Osteocyte (in vitro differentiated cells): ENCODE data around the gene PCNX1. TPM values are rescaled to one million over a fixed set of nuclear protein-coding genes. Genes with fewer than 3 reads are reported as not detected.

Source experiments
- DNase-seq: peaks from one replicate; pipeline ENCODE4 v3.0.0; 2021; ENCODE audit warnings: mixed read lengths; ENCODE audit not compliant: unreplicated experiment; ENCODE audit errors: extremely low spot score
- H3K27ac Mint-ChIP-seq: one replicate; pipeline ENCODE4 v1.8.0; 2021; ENCODE audit warnings: mild to moderate bottlenecking, mixed read lengths; ENCODE audit not compliant: unreplicated experiment
- H3K27me3 Mint-ChIP-seq: one replicate; pipeline ENCODE4 v1.8.0; 2021; ENCODE audit warnings: mixed read lengths; ENCODE audit not compliant: unreplicated experiment
- H3K36me3 Mint-ChIP-seq: one replicate; pipeline ENCODE4 v1.8.0; 2021; ENCODE audit warnings: mixed read lengths; ENCODE audit not compliant: unreplicated experiment
- H3K4me1 Mint-ChIP-seq: one replicate; pipeline ENCODE4 v1.8.0; 2021; ENCODE audit warnings: mixed read lengths; ENCODE audit not compliant: unreplicated experiment
- H3K4me3 Mint-ChIP-seq: one replicate; pipeline ENCODE4 v1.8.0; 2021; ENCODE audit warnings: mild to moderate bottlenecking, moderate library complexity, mixed read lengths; ENCODE audit not compliant: unreplicated experiment
- H3K9me3 Mint-ChIP-seq: one replicate; pipeline ENCODE4 v1.8.0; 2021; ENCODE audit warnings: mixed read lengths; ENCODE audit not compliant: unreplicated experiment
- total RNA-seq: library from RNA; stranded (reverse); gene quantifications from 2 replicates; pipeline ENCODE4 v1.2.1, GENCODE V29; 2021
- TF ChIP-seq, protein P1 (sequence below): fragments of 200-600 bp; sonication (generic); IDR thresholded peaks from 2 replicates; pipeline ENCODE4 v1.5.0; 2021; ENCODE audit warnings: antibody characterized with exemption, mild to moderate bottlenecking, moderate library complexity

The PCNX1 gene
- total RNA-seq, 1 donor from 2014 or later, result 72.2 TPM

DNA sequence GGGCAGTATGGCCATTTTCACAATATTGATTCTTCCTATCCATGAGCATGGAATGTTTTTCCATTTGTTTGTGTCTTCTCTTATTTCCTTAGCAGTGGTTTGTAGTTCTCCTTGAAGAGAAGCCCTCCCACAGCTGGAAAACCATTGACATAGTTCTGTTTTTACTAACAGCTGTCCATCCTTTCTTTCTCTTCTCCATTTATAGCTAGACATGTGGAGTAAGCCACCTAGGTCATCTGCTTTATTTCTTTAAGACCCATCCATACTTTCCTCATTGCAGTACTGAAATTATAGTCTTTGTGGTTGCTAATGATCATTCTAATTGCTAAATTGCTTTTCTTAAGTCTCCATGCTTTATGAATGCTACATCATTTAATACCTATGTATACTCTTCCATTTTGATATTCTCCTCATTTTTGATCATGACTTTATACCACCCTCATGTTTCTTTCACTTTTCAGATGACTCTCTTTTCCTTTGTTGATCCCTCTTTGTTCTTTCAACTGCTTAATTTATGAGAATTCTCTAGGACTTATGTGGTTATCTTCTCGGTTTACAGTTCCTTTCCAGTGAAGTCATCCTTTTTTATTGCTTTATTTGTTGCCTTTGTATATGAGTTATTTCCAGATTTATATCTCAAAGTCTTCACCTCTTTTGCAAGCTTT lies 114.2 kb downstream of the PCNX1 start:
- no peak for DNase-seq
- TF ChIP-seq, protein P1, sequence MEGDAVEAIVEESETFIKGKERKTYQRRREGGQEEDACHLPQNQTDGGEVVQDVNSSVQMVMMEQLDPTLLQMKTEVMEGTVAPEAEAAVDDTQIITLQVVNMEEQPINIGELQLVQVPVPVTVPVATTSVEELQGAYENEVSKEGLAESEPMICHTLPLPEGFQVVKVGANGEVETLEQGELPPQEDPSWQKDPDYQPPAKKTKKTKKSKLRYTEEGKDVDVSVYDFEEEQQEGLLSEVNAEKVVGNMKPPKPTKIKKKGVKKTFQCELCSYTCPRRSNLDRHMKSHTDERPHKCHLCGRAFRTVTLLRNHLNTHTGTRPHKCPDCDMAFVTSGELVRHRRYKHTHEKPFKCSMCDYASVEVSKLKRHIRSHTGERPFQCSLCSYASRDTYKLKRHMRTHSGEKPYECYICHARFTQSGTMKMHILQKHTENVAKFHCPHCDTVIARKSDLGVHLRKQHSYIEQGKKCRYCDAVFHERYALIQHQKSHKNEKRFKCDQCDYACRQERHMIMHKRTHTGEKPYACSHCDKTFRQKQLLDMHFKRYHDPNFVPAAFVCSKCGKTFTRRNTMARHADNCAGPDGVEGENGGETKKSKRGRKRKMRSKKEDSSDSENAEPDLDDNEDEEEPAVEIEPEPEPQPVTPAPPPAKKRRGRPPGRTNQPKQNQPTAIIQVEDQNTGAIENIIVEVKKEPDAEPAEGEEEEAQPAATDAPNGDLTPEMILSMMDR, result no peak
- no peak overlapping the region for H3K4me3 Mint-ChIP-seq
- H3K27me3 Mint-ChIP-seq, result no peaks in the 10 kb centered on the region
- H3K36me3 Mint-ChIP-seq, result peaks cover 39% of the 10 kb centered on the region
- H3K4me1 Mint-ChIP-seq, result peaks cover 8% of the 10 kb centered on the region
- H3K27ac Mint-ChIP-seq, result no peak overlapping the region
- H3K9me3 Mint-ChIP-seq, result peaks cover 4% of the 10 kb centered on the region

DNA sequence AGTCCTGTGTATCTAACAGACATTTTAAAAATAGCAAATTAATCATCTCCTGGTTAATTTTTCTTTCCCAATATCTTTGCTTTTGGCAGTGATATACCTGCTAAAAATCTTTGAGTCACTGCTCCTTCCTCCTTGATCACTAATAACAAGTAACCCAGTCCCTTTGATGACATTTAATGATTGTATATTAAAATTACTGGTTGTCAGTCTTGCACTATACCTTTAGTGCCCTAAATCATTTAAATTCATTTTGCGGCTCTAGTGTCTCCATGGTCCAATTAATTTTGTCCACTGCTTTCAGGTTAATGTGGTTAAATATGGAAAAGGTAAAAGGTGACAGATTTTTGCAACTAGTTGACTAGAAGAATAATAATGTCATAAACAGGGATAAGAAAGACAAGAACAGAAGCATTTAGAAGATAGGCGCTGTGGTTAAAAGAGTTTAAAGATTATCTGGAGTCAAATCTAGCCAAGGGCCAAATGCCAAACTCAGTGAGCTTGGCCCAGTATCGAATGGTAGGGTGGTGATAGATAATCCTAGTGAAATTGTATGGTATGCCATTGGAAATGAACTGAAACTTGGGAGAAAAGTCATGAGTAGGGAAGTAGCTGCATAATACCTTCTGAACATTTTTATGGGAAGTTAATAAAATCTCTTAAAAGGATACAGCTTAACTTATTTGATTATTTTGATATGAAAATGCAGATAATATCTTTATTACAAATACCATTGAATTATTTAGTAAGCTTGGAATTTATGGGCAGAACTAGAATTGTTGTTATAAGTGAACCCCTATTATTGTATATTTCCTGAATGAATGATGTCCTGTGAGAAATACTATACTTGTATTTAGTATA lies 115.0 kb downstream of the PCNX1 start:
- DNase-seq, result no peak

DNA sequence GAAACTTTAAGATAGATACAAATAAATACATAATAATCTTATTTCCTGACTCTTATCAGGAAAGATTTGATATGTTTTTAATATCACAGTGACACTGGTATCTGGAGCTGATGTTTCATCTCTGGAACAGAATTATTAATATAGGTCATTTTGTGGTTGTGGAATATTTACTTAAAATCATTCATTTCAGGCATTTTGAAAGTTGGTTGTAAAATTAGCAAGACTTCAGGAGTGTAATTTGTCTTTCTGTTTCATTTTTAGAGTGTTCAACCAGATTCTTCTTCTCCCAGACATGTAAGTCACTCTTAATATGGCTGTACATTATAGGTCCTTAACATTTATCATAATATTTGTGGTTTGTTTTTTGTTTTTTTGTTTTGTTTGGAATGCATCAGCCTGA lies 115.7 kb downstream of the PCNX1 start:
- Mint-ChIP-seq H3K36me3 (peaks cover 49% of the 10 kb centered on the region), H3K4me1 (peaks cover 8% of the 10 kb centered on the region), H3K27ac (no peak overlapping the region), H3K9me3 (peaks cover 4% of the 10 kb centered on the region), H3K4me3 (no peak overlapping the region), H3K27me3 (no peaks in the 10 kb centered on the region)
- DNase-seq, result no peak
- TF ChIP-seq, protein P1, result no peak

More for the DNA sequence above, 115.0 kb downstream of the PCNX1 start:
- Mint-ChIP-seq H3K4me3 (no peak overlapping the region), H3K36me3 (peaks cover 44% of the 10 kb centered on the region), H3K27me3 (no peaks in the 10 kb centered on the region), H3K9me3 (peaks cover 4% of the 10 kb centered on the region), H3K4me1 (peaks cover 8% of the 10 kb centered on the region), H3K27ac (no peak overlapping the region)
- TF ChIP-seq, protein P1, result no peak

- H3K27me3 Mint-ChIP-seq, result no peaks in the 10 kb centered on the region
- no peak overlapping the region for H3K4me3 Mint-ChIP-seq
- DNase-seq, result no peak
- peaks cover 37% of the 10 kb centered on the region for H3K36me3 Mint-ChIP-seq
- TF ChIP-seq, protein P1, result no peak
- H3K9me3 Mint-ChIP-seq, result no peaks in the 10 kb centered on the region
- H3K4me1 Mint-ChIP-seq, result no peaks in the 10 kb centered on the region
- H3K27ac Mint-ChIP-seq, result no peak overlapping the region
Measured at GRCh38 chr14:71029236-71029781, 122.0 kb downstream of the PCNX1 start.

DNA sequence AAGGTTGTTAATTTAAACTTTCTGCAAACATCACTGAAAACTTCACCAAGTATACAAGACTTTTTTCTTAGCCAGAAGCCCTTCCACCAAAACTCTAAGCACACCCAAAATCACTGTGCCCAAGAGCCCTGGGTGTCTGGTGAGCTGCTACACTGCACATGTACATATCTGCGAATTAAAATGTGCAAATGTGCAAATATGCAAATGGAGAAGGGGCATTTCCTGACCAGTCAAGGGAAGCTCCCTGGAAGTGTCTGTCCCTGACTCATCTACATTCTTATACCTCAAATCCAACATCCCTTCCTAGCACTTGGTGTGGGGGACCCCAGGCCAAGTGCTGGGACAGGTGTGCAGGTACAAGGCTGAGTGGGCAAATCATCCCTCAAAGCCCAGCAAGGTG lies 123.7 kb downstream of the PCNX1 start:
- Mint-ChIP-seq H3K27me3 (no peaks in the 10 kb centered on the region), H3K9me3 (no peaks in the 10 kb centered on the region), H3K4me1 (no peaks in the 10 kb centered on the region), H3K27ac (no peak overlapping the region), H3K36me3 (peaks cover 43% of the 10 kb centered on the region), H3K4me3 (no peak overlapping the region)
- TF ChIP-seq, protein P1, result no peak
- no peak for DNase-seq
